PC-3 (cell line): ENCODE data around the gene TMED1.

Experiments
- EZH2 ChIP-seq: fragments of 300-600 bp; sonication (generic); IDR thresholded peaks from one replicate; pipeline ENCODE4 v1.6.1; 2017; ENCODE audit warnings: antibody characterized with exemption, mild to moderate bottlenecking, low read length; ENCODE audit not compliant: unreplicated experiment
- EZH2phosphoT487 ChIP-seq: fragments of 300-600 bp; sonication (generic); IDR thresholded peaks from 2 replicates; pipeline ENCODE4 v1.6.1; 2018; ENCODE audit warnings: mild to moderate bottlenecking, antibody characterized with exemption, low read length, borderline replicate concordance
- TF ChIP-seq, protein P1 (sequence below): fragments of 300-600 bp; sonication (generic); conservative IDR thresholded peaks from 2 replicates; pipeline ENCODE4 v1.5.1; 2017; ENCODE audit warnings: antibody characterized with exemption, low read depth, mild to moderate bottlenecking, low read length

DNA sequence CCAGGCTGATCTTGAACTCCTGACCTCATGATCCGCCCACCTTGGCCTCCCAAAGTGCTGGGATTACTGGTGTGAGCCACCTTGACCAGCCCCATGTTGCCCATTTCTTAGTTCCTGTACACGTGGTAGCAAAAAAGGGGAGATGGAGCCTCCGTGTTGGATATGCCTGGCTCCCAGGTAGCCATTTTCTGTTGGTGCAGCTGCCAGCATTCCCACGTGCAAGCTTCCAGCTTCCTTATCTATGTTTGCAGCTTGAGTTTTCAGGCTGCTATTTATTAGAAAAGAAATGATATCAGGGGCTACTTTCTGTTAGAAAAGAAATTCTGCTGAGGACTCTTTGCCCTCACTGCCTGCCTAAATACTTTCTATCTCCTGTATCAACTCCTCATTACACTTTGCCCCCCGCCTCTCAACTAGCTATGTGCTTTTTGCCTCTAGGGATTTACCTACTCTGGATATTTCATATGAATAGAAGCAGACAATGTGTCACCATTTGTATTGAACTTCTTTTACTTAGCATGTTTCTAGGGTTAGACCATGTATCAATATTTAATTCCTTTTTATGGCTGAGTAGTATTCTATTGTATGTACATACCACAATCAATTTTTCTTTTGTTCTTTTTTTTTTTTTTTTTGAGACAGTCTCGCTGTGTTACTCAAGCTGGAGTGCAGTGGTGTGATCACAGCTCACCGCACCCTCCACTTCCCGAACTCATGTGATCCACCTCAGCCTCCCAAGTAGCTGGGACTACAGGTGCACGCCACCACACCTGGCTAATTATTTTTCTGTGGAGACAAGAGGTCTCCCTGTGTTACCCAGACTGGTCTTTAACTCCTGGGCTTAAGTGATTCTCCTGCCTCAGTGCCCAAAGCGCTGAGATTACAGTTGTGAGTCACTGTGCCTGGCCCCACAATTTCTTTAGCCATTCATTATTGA lies 3.4 kb upstream of the TMED1 start:
- TF ChIP-seq, protein P1, sequence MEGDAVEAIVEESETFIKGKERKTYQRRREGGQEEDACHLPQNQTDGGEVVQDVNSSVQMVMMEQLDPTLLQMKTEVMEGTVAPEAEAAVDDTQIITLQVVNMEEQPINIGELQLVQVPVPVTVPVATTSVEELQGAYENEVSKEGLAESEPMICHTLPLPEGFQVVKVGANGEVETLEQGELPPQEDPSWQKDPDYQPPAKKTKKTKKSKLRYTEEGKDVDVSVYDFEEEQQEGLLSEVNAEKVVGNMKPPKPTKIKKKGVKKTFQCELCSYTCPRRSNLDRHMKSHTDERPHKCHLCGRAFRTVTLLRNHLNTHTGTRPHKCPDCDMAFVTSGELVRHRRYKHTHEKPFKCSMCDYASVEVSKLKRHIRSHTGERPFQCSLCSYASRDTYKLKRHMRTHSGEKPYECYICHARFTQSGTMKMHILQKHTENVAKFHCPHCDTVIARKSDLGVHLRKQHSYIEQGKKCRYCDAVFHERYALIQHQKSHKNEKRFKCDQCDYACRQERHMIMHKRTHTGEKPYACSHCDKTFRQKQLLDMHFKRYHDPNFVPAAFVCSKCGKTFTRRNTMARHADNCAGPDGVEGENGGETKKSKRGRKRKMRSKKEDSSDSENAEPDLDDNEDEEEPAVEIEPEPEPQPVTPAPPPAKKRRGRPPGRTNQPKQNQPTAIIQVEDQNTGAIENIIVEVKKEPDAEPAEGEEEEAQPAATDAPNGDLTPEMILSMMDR = no peak
- TF ChIP-seq EZH2 (no peak), EZH2phosphoT487 (no peak)
